GM23248 (cell line): ENCODE measurements around the gene ASXL3.

Source experiments
- EZH2 ChIP-seq: fragments of 200-600 bp; sonication (generic); IDR thresholded peaks from 2 replicates; pipeline ENCODE4 v1.6.1; 2018; ENCODE audit warnings: antibody characterized with exemption, mild to moderate bottlenecking; ENCODE audit not compliant: insufficient read depth, poor library complexity, severe bottlenecking
- EZH2phosphoT487 ChIP-seq: fragments of 200-600 bp; sonication (generic); IDR thresholded peaks from 2 replicates; pipeline ENCODE4 v1.6.1; 2018; ENCODE audit warnings: antibody characterized with exemption, moderate library complexity, mild to moderate bottlenecking, low read depth; ENCODE audit not compliant: insufficient read depth

DNA sequence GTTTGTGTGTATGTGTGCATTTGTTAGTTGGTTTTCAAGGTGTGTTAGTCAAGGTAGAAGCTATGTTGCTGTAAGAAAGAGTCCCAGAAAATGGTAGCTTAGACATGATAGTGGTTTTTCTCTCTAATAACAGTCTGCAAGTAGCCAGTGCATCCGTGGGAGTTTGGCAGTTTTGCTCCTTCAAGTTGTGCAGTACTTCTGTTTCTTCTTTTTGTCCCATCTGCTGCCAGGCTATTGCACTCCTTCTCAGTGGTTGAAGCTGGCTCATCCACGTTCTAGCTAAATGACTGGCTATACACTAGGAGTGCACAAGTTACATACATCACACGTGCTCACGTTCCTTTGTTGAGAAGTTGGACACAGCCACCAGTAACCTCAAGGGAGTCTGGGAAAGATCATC lies 134.7 kb downstream of the ASXL3 start:
- TF ChIP-seq EZH2 (no peak), EZH2phosphoT487 (no peak)
